ENCODE results near the gene ZDHHC20. TPM values are rescaled to one million over a fixed set of nuclear protein-coding genes. Genes with fewer than 3 reads are reported as not detected.
"Not testable (repeated sequence)": the region's sequence is repeated elsewhere in the genome, so short reads cannot be mapped to it uniquely, and the experiment has no call there.

ZDHHC20 gene
- total RNA-seq, 4 donors from 2014 or later, result 36.2 to 77.7 (median 41.4) TPM

DNA sequence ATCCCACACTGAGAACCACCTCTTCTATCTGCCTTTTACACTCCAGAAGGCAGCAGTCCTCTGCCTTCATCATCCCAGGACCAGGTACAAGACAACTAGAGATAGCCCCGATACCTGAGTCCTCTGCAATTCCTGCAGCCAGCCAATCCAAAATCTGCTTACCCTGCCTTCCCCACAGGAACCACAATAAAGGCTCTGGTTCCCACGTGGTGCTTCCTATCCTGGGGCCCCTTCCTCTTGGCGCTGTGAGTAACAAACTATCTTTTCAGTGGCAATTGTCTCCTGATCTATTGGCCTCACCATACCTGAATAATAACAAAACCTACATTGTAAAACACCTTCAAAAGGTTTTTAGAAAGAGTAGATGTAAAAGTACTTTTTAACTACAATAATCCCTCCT, 63.1 kb downstream of the ZDHHC20 start:
- no peak for DNase-seq (ENCODE audit: low spot score)
- no peak for ATAC-seq (ENCODE audit: low FRiP score)
- TF ChIP-seq, protein P1, sequence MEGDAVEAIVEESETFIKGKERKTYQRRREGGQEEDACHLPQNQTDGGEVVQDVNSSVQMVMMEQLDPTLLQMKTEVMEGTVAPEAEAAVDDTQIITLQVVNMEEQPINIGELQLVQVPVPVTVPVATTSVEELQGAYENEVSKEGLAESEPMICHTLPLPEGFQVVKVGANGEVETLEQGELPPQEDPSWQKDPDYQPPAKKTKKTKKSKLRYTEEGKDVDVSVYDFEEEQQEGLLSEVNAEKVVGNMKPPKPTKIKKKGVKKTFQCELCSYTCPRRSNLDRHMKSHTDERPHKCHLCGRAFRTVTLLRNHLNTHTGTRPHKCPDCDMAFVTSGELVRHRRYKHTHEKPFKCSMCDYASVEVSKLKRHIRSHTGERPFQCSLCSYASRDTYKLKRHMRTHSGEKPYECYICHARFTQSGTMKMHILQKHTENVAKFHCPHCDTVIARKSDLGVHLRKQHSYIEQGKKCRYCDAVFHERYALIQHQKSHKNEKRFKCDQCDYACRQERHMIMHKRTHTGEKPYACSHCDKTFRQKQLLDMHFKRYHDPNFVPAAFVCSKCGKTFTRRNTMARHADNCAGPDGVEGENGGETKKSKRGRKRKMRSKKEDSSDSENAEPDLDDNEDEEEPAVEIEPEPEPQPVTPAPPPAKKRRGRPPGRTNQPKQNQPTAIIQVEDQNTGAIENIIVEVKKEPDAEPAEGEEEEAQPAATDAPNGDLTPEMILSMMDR (IDR thresholded peaks at IDR 0.05), result no peak

DNA sequence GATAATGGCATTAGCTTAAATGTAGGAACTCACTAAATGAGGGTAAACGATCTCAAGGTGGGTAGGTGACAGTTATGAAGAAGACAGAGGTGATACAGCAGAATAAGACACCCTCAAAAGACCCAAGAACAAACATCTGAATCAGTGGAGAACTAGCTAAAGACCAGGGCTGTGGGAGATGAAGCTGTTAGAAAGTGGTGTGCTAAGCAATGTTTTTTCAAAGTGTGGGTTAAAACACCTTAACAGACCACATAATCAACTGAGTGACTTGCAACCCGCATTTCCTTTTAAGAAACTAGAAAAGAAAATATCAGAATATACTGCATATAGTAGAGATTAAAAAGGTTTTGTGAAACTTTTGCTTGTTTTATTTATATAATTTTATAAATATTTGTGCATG, 70.0 kb downstream of the ZDHHC20 start:
- DNase-seq (ENCODE audit: low spot score) (no peak), ATAC-seq (ENCODE audit: low FRiP score) (no peak)
- TF ChIP-seq, protein P1 (IDR thresholded peaks at IDR 0.05), result no peak

DNA sequence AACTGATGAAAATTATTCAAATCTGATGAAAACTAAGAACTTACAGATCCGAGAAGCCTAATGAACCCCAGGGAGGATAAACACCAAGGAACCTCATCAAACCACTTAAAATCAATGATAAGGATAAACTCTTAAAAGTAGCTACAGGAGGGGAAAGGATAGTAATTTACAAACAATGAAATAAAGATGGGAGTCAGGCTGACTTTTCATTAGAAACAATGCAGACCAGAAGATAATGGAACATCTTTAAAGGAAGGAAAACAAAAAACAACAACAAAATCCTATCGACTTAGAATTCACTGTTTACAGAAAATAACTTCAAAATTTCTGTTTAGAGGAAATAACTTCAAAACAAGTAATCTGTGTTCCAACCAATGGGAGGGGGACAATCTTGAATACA, 73.4 kb downstream of the ZDHHC20 start:
- TF ChIP-seq, protein P1 (IDR thresholded peaks at IDR 0.05), result no peak
- ATAC-seq (ENCODE audit: low FRiP score), result no peak
- DNase-seq (ENCODE audit: low spot score), result no peak

DNA sequence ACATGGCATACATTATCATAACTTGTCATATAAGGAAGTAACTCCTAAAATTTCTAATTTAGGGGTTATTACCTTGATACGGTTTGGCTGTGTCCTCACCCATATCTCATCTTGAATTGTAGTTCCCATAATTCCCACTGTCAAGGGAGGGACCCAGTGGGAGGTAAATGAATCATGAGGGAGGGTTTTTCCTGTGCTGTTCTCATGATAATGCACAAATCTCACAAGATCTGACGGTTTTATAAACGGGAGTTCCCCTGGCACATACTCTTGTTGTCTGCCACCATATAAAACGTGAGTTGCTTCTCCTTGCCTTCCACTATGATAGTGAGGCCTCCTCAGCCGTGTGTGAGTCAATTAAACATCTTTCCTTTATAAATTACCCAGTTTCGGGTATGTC, 76.0 kb downstream of the ZDHHC20 start:
- ATAC-seq (ENCODE audit: low FRiP score), result no peak
- TF ChIP-seq, protein P1 (IDR thresholded peaks at IDR 0.05), result no peak
- no peak for DNase-seq (ENCODE audit: low spot score)

DNA sequence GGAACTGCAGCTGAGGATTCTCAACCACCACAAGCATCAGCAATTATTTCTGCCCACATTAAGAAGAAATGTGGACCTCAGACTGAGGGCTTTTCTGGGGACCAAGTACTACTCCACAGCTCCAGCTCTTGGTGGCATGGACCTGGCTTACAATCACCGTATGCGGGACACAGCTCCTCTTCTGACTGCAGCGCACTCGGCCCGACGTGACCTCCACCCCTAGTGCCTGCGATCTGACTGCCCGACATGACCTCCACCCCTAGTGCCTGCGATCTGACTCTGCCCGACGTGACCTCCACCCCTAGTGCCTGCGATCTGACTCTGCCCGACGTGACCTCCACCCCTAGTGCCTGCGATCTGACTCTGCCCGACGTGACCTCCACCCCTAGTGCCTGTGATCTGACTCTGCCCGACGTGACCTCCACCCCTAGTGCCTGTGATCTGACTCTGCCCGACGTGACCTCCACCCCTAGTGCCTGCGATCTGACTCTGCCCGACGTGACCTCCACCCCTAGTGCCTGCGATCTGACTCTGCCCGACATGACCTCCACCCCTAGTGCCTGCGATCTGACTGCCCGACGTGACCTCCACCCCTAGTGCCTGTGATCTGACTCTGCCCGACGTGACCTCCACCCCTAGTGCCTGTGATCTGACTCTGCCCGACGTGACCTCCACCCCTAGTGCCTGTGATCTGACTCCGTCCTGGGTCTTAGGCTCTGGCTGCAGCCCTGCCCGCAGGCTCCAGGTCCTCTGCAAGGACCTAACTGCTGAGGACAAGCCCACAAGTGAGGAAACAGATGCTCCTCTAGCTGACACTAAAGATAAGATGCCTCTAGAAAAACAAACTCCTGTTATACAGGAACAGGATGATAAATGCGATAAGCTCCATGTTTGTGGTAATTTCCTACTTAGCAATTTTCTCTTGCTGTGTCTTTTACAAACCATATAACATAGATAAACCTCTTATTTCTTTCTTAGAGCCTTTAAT, 81.8 kb downstream of the ZDHHC20 start:
- DNase-seq (ENCODE audit: low spot score); ATAC-seq (ENCODE audit: low FRiP score): not testable (repeated sequence)

DNA sequence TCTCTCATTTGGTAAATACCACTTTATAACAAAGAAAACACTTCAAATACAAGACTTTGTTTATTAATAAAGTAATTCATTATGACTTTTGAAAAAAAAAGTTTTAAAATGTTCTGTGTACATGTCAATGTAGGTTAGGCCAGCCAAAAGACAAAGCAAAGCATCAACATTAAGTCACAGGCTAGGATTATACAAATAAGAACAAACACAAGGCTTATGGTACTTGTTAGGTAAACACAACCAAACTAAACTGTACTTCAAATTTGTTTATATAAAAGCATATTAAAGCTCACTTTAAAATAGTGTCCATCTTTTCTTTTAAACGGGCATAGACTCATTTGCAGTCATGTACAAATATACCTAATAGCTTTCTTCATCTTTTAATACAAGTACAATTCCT, 86.6 kb downstream of the ZDHHC20 start:
- TF ChIP-seq, protein P1 (IDR thresholded peaks at IDR 0.05), result no peak
- DNase-seq (ENCODE audit: low spot score) (no peak), ATAC-seq (ENCODE audit: low FRiP score) (no peak)

DNA sequence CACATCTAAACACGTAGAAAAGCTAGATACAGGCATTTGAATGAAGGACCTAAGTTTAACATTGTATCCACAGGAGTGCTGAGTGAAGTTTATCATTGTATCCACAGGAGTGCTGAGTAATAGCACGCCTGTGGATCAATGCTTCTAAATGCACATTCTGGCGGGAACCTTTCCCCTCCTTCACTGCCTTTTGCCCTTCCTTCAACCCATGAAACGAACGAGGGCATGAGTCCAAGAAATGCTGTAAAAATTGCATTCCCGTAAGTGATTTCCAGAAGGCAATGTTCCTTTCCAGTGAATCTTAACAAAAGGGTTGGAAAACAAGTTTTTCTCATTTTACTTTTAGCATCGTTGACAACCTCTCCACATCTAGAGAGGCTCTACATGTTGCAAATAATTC, 88.1 kb downstream of the ZDHHC20 start:
- no peak for ATAC-seq (ENCODE audit: low FRiP score)
- DNase-seq (ENCODE audit: low spot score), result no peak
- TF ChIP-seq, protein P1 (IDR thresholded peaks at IDR 0.05), result no peak
